ENCODE results near the gene CEP97.

Gene CEP97

GRCh38 chr3:101819649-101820206 lies 95.3 kb downstream of the CEP97 start:
- ChIA-PET CTCF (interaction anchor here (0.9 to 6.0 kb wide), 4 partner anchors 15 to 409 kb away, joined by 3 to 49 read pairs (median 14); no protein-coding TSS in a partner anchor), POLR2A (no interaction called here)
- H3K4me3 ChIP-seq (ENCODE audit: low read depth, low read length) = no peak overlapping the region
- no peak for DNase-seq (ENCODE audit: low read depth, low spot score)
- no peak for TF ChIP-seq CTCF (IDR thresholded peaks at IDR 0.05; ENCODE audit: insufficient read depth, low read length, missing control alignments)
